ENCODE results near the gene TRIM15.

The TRIM15 gene

GRCh38 chr6:30178837-30179236 lies 15.5 kb downstream of the TRIM15 start:
- TF ChIP-seq EZH2 (IDR thresholded peaks at IDR 0.05) (no peak), FOXP2 (optimal IDR thresholded peaks at IDR 0.05; ENCODE audit: control extremely low read depth, extremely low read length, insufficient read depth) (no peak), POLR2AphosphoS5 (IDR thresholded peaks at IDR 0.05; ENCODE audit: borderline replicate concordance, low read depth, low read length) (no peak)
- no peak overlapping the region for H3K27ac ChIP-seq
- H3K36me3 ChIP-seq (ENCODE audit: insufficient read depth, low read length), result no peaks in the 10 kb centered on the region
- no peak overlapping the region for H3K4me3 ChIP-seq
- no peak overlapping the region for H3K9ac ChIP-seq (ENCODE audit: insufficient read length)
- H3K9me3 ChIP-seq (ENCODE audit: low read depth, low read length), result 0 out of 2 replicates have a peak, but pooled peaks cover 4% of the 10 kb centered on the region
- DNase-seq (ENCODE audit: low read depth, low spot score), result no peak

DNA sequence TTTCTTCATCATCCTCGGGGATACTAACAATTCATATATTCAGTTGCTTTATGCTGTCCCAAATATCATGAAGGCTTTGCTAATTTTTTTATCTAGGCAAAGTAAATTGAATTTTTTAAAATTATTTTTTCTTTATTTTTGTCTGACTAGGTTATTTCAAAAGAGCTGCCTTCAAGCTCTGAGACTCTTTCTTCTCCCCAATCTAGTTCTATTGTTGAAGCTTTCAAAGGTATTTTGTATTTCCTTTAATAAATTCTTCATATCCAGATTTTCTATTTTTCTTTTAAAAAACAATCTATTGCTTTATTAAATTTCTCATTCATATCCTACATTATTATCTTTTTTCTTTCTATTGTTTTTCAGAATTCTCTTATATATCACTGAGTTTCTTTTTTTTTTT lies 16.8 kb downstream of the TRIM15 start:
- DNase-seq (ENCODE audit: low read depth, low spot score), result no peak
- TF ChIP-seq FOXP2 (optimal IDR thresholded peaks at IDR 0.05; ENCODE audit: control extremely low read depth, extremely low read length, insufficient read depth), result no peak
- no peak for TF ChIP-seq POLR2AphosphoS5 (IDR thresholded peaks at IDR 0.05; ENCODE audit: borderline replicate concordance, low read depth, low read length)
- TF ChIP-seq EZH2 (IDR thresholded peaks at IDR 0.05), result no peak
- H3K4me3 ChIP-seq, result no peak overlapping the region
- H3K27ac ChIP-seq, result no peak overlapping the region
- no peak overlapping the region for H3K9ac ChIP-seq (ENCODE audit: insufficient read length)
- H3K9me3 ChIP-seq (ENCODE audit: low read depth, low read length), result 0 out of 2 replicates have a peak, but pooled peaks cover 4% of the 10 kb centered on the region
- peaks cover under 1% of the 10 kb centered on the region; the same call in 1 of the 2 replicates for H3K36me3 ChIP-seq (ENCODE audit: insufficient read depth, low read length)

DNA sequence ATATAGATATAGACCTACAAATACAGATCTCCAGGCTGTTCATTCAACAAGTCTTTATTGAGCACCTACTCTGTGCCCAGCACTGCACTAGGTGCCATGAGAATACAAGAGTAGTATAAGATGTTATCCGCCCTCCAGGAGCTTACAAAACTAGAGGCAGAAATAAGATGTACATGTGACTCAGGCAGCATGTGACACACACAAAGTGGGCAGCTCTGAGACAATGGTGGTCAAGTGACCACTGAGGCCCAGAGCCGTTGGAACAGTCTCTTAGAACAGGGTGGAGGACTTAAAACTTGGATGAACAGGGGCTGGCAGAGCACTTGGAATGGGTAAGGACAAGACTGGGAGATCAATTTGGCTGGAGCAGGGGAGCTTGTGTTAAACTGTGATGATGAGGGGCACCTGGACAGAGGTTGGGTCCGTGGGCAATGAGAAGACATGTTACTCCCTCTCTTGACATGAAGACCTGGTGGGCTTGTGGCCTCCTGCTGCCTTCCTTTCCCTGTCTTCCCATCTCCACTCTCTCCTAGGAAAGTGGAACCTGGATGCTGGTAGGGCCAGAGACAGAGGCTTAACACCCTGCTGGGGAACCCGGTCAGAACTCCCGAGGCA lies 21.2 kb downstream of the TRIM15 start:
- no peak; the same call in 1 of the 2 replicates for TF ChIP-seq POLR2AphosphoS5 (IDR thresholded peaks at IDR 0.05; ENCODE audit: borderline replicate concordance, low read depth, low read length)
- TF ChIP-seq FOXP2 (optimal IDR thresholded peaks at IDR 0.05; ENCODE audit: control extremely low read depth, extremely low read length, insufficient read depth), result no peak
- no peak for TF ChIP-seq EZH2 (IDR thresholded peaks at IDR 0.05)
- Histone ChIP-seq H3K9ac (ENCODE audit: insufficient read length) (no peak overlapping the region), H3K36me3 (ENCODE audit: insufficient read depth, low read length) (peaks cover 34% of the 10 kb centered on the region), H3K27ac (no peak overlapping the region), H3K4me3 (no peak overlapping the region), H3K9me3 (ENCODE audit: low read depth, low read length) (0 out of 2 replicates have a peak, but pooled peaks cover 4% of the 10 kb centered on the region)
- DNase-seq (ENCODE audit: low read depth, low spot score), result no peak

- no peak for TF ChIP-seq POLR2AphosphoS5 (IDR thresholded peaks at IDR 0.05; ENCODE audit: borderline replicate concordance, low read depth, low read length)
- TF ChIP-seq EZH2 (IDR thresholded peaks at IDR 0.05), result no peak
- TF ChIP-seq FOXP2 (optimal IDR thresholded peaks at IDR 0.05; ENCODE audit: control extremely low read depth, extremely low read length, insufficient read depth), result no peak
- no peaks in the 10 kb centered on the region for H3K9me3 ChIP-seq (ENCODE audit: low read depth, low read length)
- H3K36me3 ChIP-seq (ENCODE audit: insufficient read depth, low read length), result peaks cover 43% of the 10 kb centered on the region
Measured at GRCh38 chr6:30185846-30186484, 22.6 kb downstream of the TRIM15 start.

GRCh38 chr6:30188541-30188940 lies 25.2 kb downstream of the TRIM15 start:
- H3K36me3 ChIP-seq (ENCODE audit: insufficient read depth, low read length), result peaks cover 43% of the 10 kb centered on the region
- TF ChIP-seq EZH2 (IDR thresholded peaks at IDR 0.05) (no peak), FOXP2 (optimal IDR thresholded peaks at IDR 0.05; ENCODE audit: control extremely low read depth, extremely low read length, insufficient read depth) (no peak), POLR2AphosphoS5 (IDR thresholded peaks at IDR 0.05; ENCODE audit: borderline replicate concordance, low read depth, low read length) (no peak)
- no peak for DNase-seq (ENCODE audit: low read depth, low spot score)

More at GRCh38 chr6:30185846-30186484, 22.6 kb downstream of the TRIM15 start:
- no peak overlapping the region for H3K9ac ChIP-seq (ENCODE audit: insufficient read length)
- no peak overlapping the region for H3K4me3 ChIP-seq
- no peak for DNase-seq (ENCODE audit: low read depth, low spot score)
- H3K27ac ChIP-seq, result no peak overlapping the region

GRCh38 chr6:30192076-30192475 lies 28.7 kb downstream of the TRIM15 start:
- no peak overlapping the region for H3K27ac ChIP-seq
- no peak for DNase-seq (ENCODE audit: low read depth, low spot score)
- H3K9me3 ChIP-seq (ENCODE audit: low read depth, low read length), result no peaks in the 10 kb centered on the region
- no peak overlapping the region for H3K4me3 ChIP-seq
- H3K36me3 ChIP-seq (ENCODE audit: insufficient read depth, low read length), result peaks cover 43% of the 10 kb centered on the region
- H3K9ac ChIP-seq (ENCODE audit: insufficient read length), result no peak overlapping the region
- TF ChIP-seq POLR2AphosphoS5 (IDR thresholded peaks at IDR 0.05; ENCODE audit: borderline replicate concordance, low read depth, low read length) (no peak), EZH2 (IDR thresholded peaks at IDR 0.05) (no peak), FOXP2 (optimal IDR thresholded peaks at IDR 0.05; ENCODE audit: control extremely low read depth, extremely low read length, insufficient read depth) (no peak)

More at GRCh38 chr6:30188541-30188940, 25.2 kb downstream of the TRIM15 start:
- H3K27ac ChIP-seq, result no peak overlapping the region
- H3K9me3 ChIP-seq (ENCODE audit: low read depth, low read length), result no peaks in the 10 kb centered on the region
- no peak overlapping the region for H3K9ac ChIP-seq (ENCODE audit: insufficient read length)
- no peak overlapping the region for H3K4me3 ChIP-seq

- DNase-seq (ENCODE audit: low read depth, low spot score), result no peak
- no peak for TF ChIP-seq EZH2 (IDR thresholded peaks at IDR 0.05)
- TF ChIP-seq FOXP2 (optimal IDR thresholded peaks at IDR 0.05; ENCODE audit: control extremely low read depth, extremely low read length, insufficient read depth), result no peak
- no peak for TF ChIP-seq POLR2AphosphoS5 (IDR thresholded peaks at IDR 0.05; ENCODE audit: borderline replicate concordance, low read depth, low read length)
- no peaks in the 10 kb centered on the region for H3K9me3 ChIP-seq (ENCODE audit: low read depth, low read length)
- peaks cover 41% of the 10 kb centered on the region for H3K36me3 ChIP-seq (ENCODE audit: insufficient read depth, low read length)
- no peak overlapping the region for H3K9ac ChIP-seq (ENCODE audit: insufficient read length)
- no peak overlapping the region for H3K27ac ChIP-seq
- H3K4me3 ChIP-seq, result no peak overlapping the region
Measured at GRCh38 chr6:30194797-30195690, 31.7 kb downstream of the TRIM15 start.

DNA sequence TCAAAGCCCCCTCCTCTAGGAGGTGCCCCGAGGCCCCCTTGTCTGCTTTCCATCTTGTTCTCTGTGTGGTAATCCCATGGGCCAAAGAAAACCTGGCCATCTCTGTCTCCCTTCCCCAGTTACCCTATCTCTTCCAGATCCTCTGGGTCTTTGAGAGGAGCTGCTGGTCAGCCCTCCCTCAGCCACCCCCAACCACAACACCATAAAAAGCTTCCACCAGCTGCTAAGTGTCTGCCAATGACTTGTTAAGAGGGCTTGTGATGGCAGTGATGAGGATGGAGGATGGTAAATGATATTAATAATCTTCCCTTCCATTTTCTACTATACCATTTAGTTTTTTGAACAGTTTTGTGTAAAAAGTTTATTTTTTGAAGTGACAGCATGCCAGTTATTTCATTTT lies 32.6 kb downstream of the TRIM15 start:
- Histone ChIP-seq H3K4me3 (no peak overlapping the region), H3K36me3 (ENCODE audit: insufficient read depth, low read length) (peaks cover 47% of the 10 kb centered on the region), H3K9me3 (ENCODE audit: low read depth, low read length) (no peaks in the 10 kb centered on the region), H3K9ac (ENCODE audit: insufficient read length) (no peak overlapping the region), H3K27ac (no peak overlapping the region)
- no peak for DNase-seq (ENCODE audit: low read depth, low spot score)
- no peak for TF ChIP-seq POLR2AphosphoS5 (IDR thresholded peaks at IDR 0.05; ENCODE audit: borderline replicate concordance, low read depth, low read length)
- TF ChIP-seq FOXP2 (optimal IDR thresholded peaks at IDR 0.05; ENCODE audit: control extremely low read depth, extremely low read length, insufficient read depth), result no peak
- TF ChIP-seq EZH2 (IDR thresholded peaks at IDR 0.05), result no peak
